HepG2 (cell line): ENCODE measurements around the gene CCDC91. TPM values are rescaled to one million over a fixed set of nuclear protein-coding genes. Genes with fewer than 3 reads are reported as not detected.

Experiments
- ATAC-seq: fragments of 200-7000 bp; cut with Tn5 transposase; 3 replicates; pipeline ENCODE4 v1.9.1; 2020; ENCODE audit warnings: mild to moderate bottlenecking, moderate library complexity
- BruUV-seq: library from RNA; stranded (reverse); fragments of 400-500 nt; replicated peaks from 2 replicates; lab custom pipeline; 2021; lab: Mats Ljungman, UMichigan
- CTCF ChIA-PET: fragments of 300-600 bp; formaldehyde crosslinking; extraction: SDS; loops from one replicate; lab custom pipeline; 2021; ENCODE audit warnings: low total read pairs, inconsistent platforms, low intra/inter-chr PET ratio; lab: Yijun Ruan, JAX
- POLR2A ChIA-PET: fragments of 350-600 bp; sonication (Branson Sonifier 250); formaldehyde crosslinking; loops from one replicate; lab custom pipeline; 2020; ENCODE audit warnings: antibody characterized with exemption, inconsistent platforms; lab: Yijun Ruan, JAX
- DNase-seq: peaks from one replicate; pipeline ENCODE4 v3.0.0-alpha.2; 2015; ENCODE audit warnings: low spot score
- FAIRE-seq: peaks from 3 replicates; lab custom pipeline; 2011; peaks lifted over from hg19 to GRCh38; lab: Jason Lieb, UNC
- H2AFZ ChIP-seq: one replicate; pipeline ENCODE4 v1.6.1; 2011; ENCODE audit warnings: low read length, inconsistent platforms
- H3K27ac ChIP-seq: fragments of 300-600 bp; 3 replicates; pipeline ENCODE4 v1.8.0; 2011; ENCODE audit warnings: mixed run types, mild to moderate bottlenecking, mixed read lengths, low read length, inconsistent platforms; ENCODE audit not compliant: insufficient read depth; ENCODE audit errors: extremely low read length
- H3K27me3 ChIP-seq, 2 experiments: fragments of 200-600 bp in 1 of 2; 2 replicates in 1 of 2; 3 replicates in 1 of 2; pipeline versions ENCODE4 v1.6.0 to v1.8.0; 2011; ENCODE audit warnings: low read length in 2 of 2, mild to moderate bottlenecking in 2 of 2, moderate library complexity in 2 of 2, inconsistent platforms in 1 of 2; ENCODE audit not compliant: insufficient read depth in 2 of 2, control insufficient read depth in 1 of 2
- H3K36me3 ChIP-seq, 2 experiments: fragments of 200-600 bp in 1 of 2; replicated peaks in 1 of 2; 2 replicates in 1 of 2; 3 replicates in 1 of 2; pipeline versions ENCODE4 v1.5.1 to v1.8.0; 2011; ENCODE audit warnings: low read length in 2 of 2, inconsistent platforms in 1 of 2; ENCODE audit not compliant: insufficient read depth in 2 of 2, control insufficient read depth in 1 of 2
- H3K4me1 ChIP-seq: 2 replicates; pipeline ENCODE4 v1.5.1; 2012; ENCODE audit warnings: low read length, inconsistent platforms; ENCODE audit not compliant: insufficient read depth
- H3K4me2 ChIP-seq: 2 replicates; pipeline ENCODE4 v1.6.0; 2011; ENCODE audit warnings: low read depth, low read length, inconsistent platforms
- H3K4me3 ChIP-seq, 3 experiments: fragments of 200-600 bp in 1 of 3; sonication (generic), shearing (Covaris generic) in 1 of 3; replicated peaks in 1 of 3; 2 replicates each; pipeline ENCODE4 v1.5.1; 2011 to 2016; ENCODE audit warnings: low read length in 3 of 3, inconsistent platforms in 2 of 3, low read depth in 2 of 3, mild to moderate bottlenecking in 2 of 3, control low read depth in 1 of 3, mixed read lengths in 1 of 3; ENCODE audit not compliant: insufficient read depth in 1 of 3
- H3K79me2 ChIP-seq: one replicate; pipeline ENCODE4 v1.6.1; 2011; ENCODE audit warnings: low read length, inconsistent platforms; ENCODE audit not compliant: insufficient read depth
- H3K9ac ChIP-seq: 2 replicates; pipeline ENCODE4 v1.6.0; 2011; ENCODE audit warnings: mild to moderate bottlenecking, low read depth, low read length, inconsistent platforms; ENCODE audit not compliant: insufficient read depth
- H3K9me3 ChIP-seq: 2 replicates; pipeline ENCODE4 v1.5.1; 2012; ENCODE audit warnings: mild to moderate bottlenecking, low read length
- H4K20me1 ChIP-seq: 2 replicates; pipeline ENCODE4 v1.6.0; 2011; ENCODE audit warnings: inconsistent platforms, mild to moderate bottlenecking, low read length, moderate library complexity; ENCODE audit not compliant: insufficient read depth
- ATF1 ChIP-seq: IDR thresholded peaks from 2 replicates; pipeline ENCODE4 v1.6.1; 2016; ENCODE audit warnings: mild to moderate bottlenecking, control low read depth
- EED ChIP-seq: sonication (generic); formaldehyde crosslinking; IDR thresholded peaks from 2 replicates; pipeline ENCODE4 v1.5.0; 2020; ENCODE audit warnings: mild to moderate bottlenecking, missing genetic modification reagents
- IKZF4 ChIP-seq: sonication (generic); formaldehyde crosslinking; IDR thresholded peaks from 2 replicates; pipeline ENCODE4 v1.5.1; 2020; ENCODE audit warnings: borderline replicate concordance, mild to moderate bottlenecking, low read depth, missing genetic modification reagents; ENCODE audit errors: not compliant biosample characterization
- MIXL1 ChIP-seq: IDR thresholded peaks from 2 replicates; pipeline ENCODE4 v1.6.1; 2016
- MXI1 ChIP-seq: IDR thresholded peaks from 3 replicates; pipeline ENCODE4 v1.6.1; 2012; ENCODE audit warnings: low read depth, low read length, inconsistent platforms, borderline replicate concordance
- MYC ChIP-seq: sonication (generic); formaldehyde crosslinking; IDR thresholded peaks from 2 replicates; pipeline ENCODE4 v1.9.0; 2021; ENCODE audit warnings: missing genetic modification reagents, borderline replicate concordance
- POLR2A ChIP-seq, 2 experiments: IDR thresholded peaks; 2 replicates each; pipeline ENCODE4 v1.6.1; 2011; ENCODE audit warnings: low read depth in 2 of 2, low read length in 2 of 2, mild to moderate bottlenecking in 1 of 2, moderate library complexity in 1 of 2; ENCODE audit not compliant: insufficient read depth in 1 of 2
- SETDB1 ChIP-seq: sonication (generic); formaldehyde crosslinking; IDR thresholded peaks from 2 replicates; pipeline ENCODE4 v1.5.1; 2020; ENCODE audit warnings: missing genetic modification reagents, mild to moderate bottlenecking, borderline replicate concordance
- SMARCC2 ChIP-seq: fragments of 450-650 bp; IDR thresholded peaks from 2 replicates; pipeline ENCODE4 v1.6.1; 2017; ENCODE audit warnings: antibody characterized with exemption, mild to moderate bottlenecking
- ZBTB33 ChIP-seq: sonication (generic); formaldehyde crosslinking; IDR thresholded peaks from 2 replicates; pipeline ENCODE4 v1.4.0; 2020; ENCODE audit warnings: missing genetic modification reagents
- ZIK1 ChIP-seq: sonication (generic); formaldehyde crosslinking; IDR thresholded peaks from 2 replicates; pipeline ENCODE4 v1.5.0; 2020; ENCODE audit warnings: mild to moderate bottlenecking, low read depth, missing genetic modification reagents, borderline replicate concordance
- ZNF235 ChIP-seq: sonication (generic); formaldehyde crosslinking; IDR thresholded peaks from 2 replicates; pipeline ENCODE4 v1.8.1; 2023; ENCODE audit warnings: mild to moderate bottlenecking, missing genetic modification reagents, borderline replicate concordance
- ZNF33B ChIP-seq: sonication (generic); formaldehyde crosslinking; IDR thresholded peaks from 2 replicates; pipeline ENCODE4 v1.5.1; 2020; ENCODE audit warnings: mild to moderate bottlenecking, missing genetic modification reagents
- ZNF562 ChIP-seq: sonication (generic); formaldehyde crosslinking; IDR thresholded peaks from 2 replicates; pipeline ENCODE4 v1.8.0; 2022; ENCODE audit warnings: missing genetic modification reagents, borderline replicate concordance
- ZNF678 ChIP-seq: sonication (generic); formaldehyde crosslinking; IDR thresholded peaks from 2 replicates; pipeline ENCODE4 v1.4.0; 2020; ENCODE audit warnings: mild to moderate bottlenecking, missing genetic modification reagents
- ZNF749 ChIP-seq: sonication (generic); formaldehyde crosslinking; IDR thresholded peaks from 2 replicates; pipeline ENCODE4 v1.8.0; 2022; ENCODE audit warnings: mild to moderate bottlenecking, missing genetic modification reagents, moderate library complexity, borderline replicate concordance
- ZNF883 ChIP-seq: sonication (generic); formaldehyde crosslinking; IDR thresholded peaks from 2 replicates; pipeline ENCODE4 v1.5.1; 2020; ENCODE audit warnings: mild to moderate bottlenecking, missing genetic modification reagents; ENCODE audit errors: not compliant biosample characterization
- ZNF891 ChIP-seq: sonication (generic); formaldehyde crosslinking; IDR thresholded peaks from 2 replicates; pipeline ENCODE4 v1.5.0; 2020; ENCODE audit warnings: mild to moderate bottlenecking, missing genetic modification reagents
- ZSCAN20 ChIP-seq: sonication (generic); formaldehyde crosslinking; IDR thresholded peaks from 2 replicates; pipeline ENCODE4 v1.4.0; 2020; ENCODE audit warnings: missing genetic modification reagents, mild to moderate bottlenecking, borderline replicate concordance
- WGBS: methylation state at CpG from one replicate; pipeline ENCODE4 v1.1.6; 2017; ENCODE audit warnings: low lambda C conversion rate; 5-methylcytosine and 5-hydroxymethylcytosine counted together
- in situ Hi-C: cut with HindIII; loops from 2 replicates; pipeline ENCODE4 v1.10.0; 2017; ENCODE audit warnings: low pct_unique_long_range_greater_than_20kb; ENCODE audit not compliant: extremely low pct_ligation_motif_present
- intact Hi-C: fragments of 100-400 bp; cut with micrococcal nuclease; formaldehyde crosslinking; loops from one replicate; pipeline ENCODE4 v1.10.0; 2022; ENCODE audit not compliant: unreplicated experiment
- polyA plus RNA-seq, 8 experiments: library from polyadenylated mRNA; depleted of rRNA in 3 of 8; stranded (reverse) in 7 of 8; unstranded in 1 of 8; fragments of >200 nt; fragmentation: Illumina TruSeq in 4 of 8; extraction: Trizol in 4 of 8; gene quantifications; 2 replicates each; pipeline versions ENCODE4 v1.2.1 to v1.2.3, GENCODE V29; 2011 to 2016; ENCODE audit warnings: low read depth in 4 of 8, missing spikeins in 1 of 8, mixed read lengths in 1 of 8; ENCODE audit not compliant: insufficient read depth in 1 of 8
- total RNA-seq, 5 experiments: library from RNA; depleted of rRNA; stranded (reverse); fragments of >200 nt; fragmentation: Illumina TruSeq; extraction: Trizol; gene quantifications; 2 replicates each; pipeline ENCODE4 v1.2.3, GENCODE V29; 2016; ENCODE audit warnings: low read depth in 1 of 5
- TF ChIP-seq, protein P1 (sequence below): sonication (generic); formaldehyde crosslinking; IDR thresholded peaks from 2 replicates; pipeline ENCODE4 v1.8.0; 2022; ENCODE audit warnings: missing genetic modification reagents, mild to moderate bottlenecking, borderline replicate concordance
- TF ChIP-seq, protein P2 (sequence below): sonication (generic); formaldehyde crosslinking; IDR thresholded peaks from 2 replicates; pipeline ENCODE4 v1.9.0; 2021; ENCODE audit warnings: missing genetic modification reagents, borderline replicate concordance

CCDC91 gene
- total and polyA plus RNA-seq, 2 of the 13 experiments (the other 11 are each of a cell fraction or from before 2014, with no cell fraction given), result 9.8 to 15.8 TPM

DNA sequence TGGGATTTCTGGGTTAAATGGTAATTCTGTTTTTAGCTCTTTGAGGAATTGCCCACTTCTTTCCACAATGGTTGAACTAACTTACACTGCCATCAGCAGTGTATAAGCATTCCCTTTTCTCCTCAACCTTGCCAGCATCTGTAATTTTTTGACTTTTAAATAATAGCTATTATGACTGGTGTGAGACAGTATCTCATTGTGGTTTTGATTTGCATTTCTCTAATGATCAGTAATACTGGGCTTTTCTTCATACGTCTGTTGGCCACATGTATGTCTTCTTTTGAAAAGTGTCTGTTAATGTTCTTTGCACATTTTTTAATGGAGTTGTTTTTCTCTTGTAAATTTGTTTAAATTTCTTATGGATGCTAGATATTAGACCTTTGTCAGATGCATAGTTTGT is 323.7 kb downstream of the CCDC91 start (continued):
- no peak for TF ChIP-seq ZNF562 (CRISPR knock-in tag)
- TF ChIP-seq, all 625 proteins: peak for 0

GRCh38 chr12:28517101-28517500 is 326.8 kb downstream of the CCDC91 start:
- intact Hi-C loops, result no loop called here
- ChIA-PET POLR2A (no interaction called here), CTCF (no interaction called here)
- 24% methylated on average over 1 of the region's 1 CpG for WGBS
- Histone ChIP-seq H3K9me3 (no peaks in the 10 kb centered on the region), H4K20me1 (no peaks in the 10 kb centered on the region), H3K27me3 (no peaks in the 10 kb centered on the region)
- ATAC-seq, result no peak
- TF ChIP-seq ZBTB33 (CRISPR knock-in tag) (no peak), SMARCC2 (no peak), ZNF749 (CRISPR knock-in tag) (no peak), ZSCAN20 (CRISPR knock-in tag) (no peak), EED (CRISPR knock-in tag) (no peak), POLR2A (IDR thresholded peaks at IDR 0.05; ENCODE audit: insufficient read depth in 1 of 2, low read depth in 2 of 2, low read length in 2 of 2) (no peak), ZIK1 (CRISPR knock-in tag) (no peak), MYC (CRISPR knock-in tag) (no peak), ZNF883 (CRISPR knock-in tag) (no peak), ZNF891 (CRISPR knock-in tag) (no peak), MIXL1 (CRISPR knock-in tag) (no peak), MXI1 (no peak), ATF1 (no peak), SETDB1 (CRISPR knock-in tag) (no peak), IKZF4 (CRISPR knock-in tag) (no peak), ZNF235 (CRISPR knock-in tag) (no peak), ZNF678 (CRISPR knock-in tag) (no peak), ZNF33B (CRISPR knock-in tag) (no peak)
- TF ChIP-seq, protein P1, sequence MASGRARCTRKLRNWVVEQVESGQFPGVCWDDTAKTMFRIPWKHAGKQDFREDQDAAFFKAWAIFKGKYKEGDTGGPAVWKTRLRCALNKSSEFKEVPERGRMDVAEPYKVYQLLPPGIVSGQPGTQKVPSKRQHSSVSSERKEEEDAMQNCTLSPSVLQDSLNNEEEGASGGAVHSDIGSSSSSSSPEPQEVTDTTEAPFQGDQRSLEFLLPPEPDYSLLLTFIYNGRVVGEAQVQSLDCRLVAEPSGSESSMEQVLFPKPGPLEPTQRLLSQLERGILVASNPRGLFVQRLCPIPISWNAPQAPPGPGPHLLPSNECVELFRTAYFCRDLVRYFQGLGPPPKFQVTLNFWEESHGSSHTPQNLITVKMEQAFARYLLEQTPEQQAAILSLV (CRISPR knock-in tag), result no peak
- TF ChIP-seq, protein P2, sequence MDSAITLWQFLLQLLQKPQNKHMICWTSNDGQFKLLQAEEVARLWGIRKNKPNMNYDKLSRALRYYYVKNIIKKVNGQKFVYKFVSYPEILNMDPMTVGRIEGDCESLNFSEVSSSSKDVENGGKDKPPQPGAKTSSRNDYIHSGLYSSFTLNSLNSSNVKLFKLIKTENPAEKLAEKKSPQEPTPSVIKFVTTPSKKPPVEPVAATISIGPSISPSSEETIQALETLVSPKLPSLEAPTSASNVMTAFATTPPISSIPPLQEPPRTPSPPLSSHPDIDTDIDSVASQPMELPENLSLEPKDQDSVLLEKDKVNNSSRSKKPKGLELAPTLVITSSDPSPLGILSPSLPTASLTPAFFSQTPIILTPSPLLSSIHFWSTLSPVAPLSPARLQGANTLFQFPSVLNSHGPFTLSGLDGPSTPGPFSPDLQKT (CRISPR knock-in tag), result no peak
- TF ChIP-seq, all 625 proteins: peak for 0
- no peak overlapping the region for H3K4me3 ChIP-seq
- H3K79me2 ChIP-seq, result no peaks in the 10 kb centered on the region
- H3K4me2 ChIP-seq, result no peak overlapping the region
- no peak overlapping the region for H3K9ac ChIP-seq
- no peak for DNase-seq
- no peak overlapping the region for H2AFZ ChIP-seq
- H3K27ac ChIP-seq, result no peak overlapping the region
- no peaks in the 10 kb centered on the region for H3K36me3 ChIP-seq
- H3K4me1 ChIP-seq, result no peaks in the 10 kb centered on the region
- in situ Hi-C loops, result no loop called here
- BruUV-seq, result no TSS peak
- FAIRE-seq, result no peak
